Skeletal muscle cell (primary cell): ENCODE data around the gene PAPPA.

ENCODE experiments used
- DNase-seq: peaks from one replicate; pipeline ENCODE4 v3.0.0-alpha.2; 2010; ENCODE audit warnings: low read depth
- H3K4me3 ChIP-seq: 2 replicates; pipeline ENCODE4 v1.5.1; 2011; ENCODE audit warnings: low read depth, mild to moderate bottlenecking, control low read depth, low read length, moderate library complexity

Gene PAPPA

DNA sequence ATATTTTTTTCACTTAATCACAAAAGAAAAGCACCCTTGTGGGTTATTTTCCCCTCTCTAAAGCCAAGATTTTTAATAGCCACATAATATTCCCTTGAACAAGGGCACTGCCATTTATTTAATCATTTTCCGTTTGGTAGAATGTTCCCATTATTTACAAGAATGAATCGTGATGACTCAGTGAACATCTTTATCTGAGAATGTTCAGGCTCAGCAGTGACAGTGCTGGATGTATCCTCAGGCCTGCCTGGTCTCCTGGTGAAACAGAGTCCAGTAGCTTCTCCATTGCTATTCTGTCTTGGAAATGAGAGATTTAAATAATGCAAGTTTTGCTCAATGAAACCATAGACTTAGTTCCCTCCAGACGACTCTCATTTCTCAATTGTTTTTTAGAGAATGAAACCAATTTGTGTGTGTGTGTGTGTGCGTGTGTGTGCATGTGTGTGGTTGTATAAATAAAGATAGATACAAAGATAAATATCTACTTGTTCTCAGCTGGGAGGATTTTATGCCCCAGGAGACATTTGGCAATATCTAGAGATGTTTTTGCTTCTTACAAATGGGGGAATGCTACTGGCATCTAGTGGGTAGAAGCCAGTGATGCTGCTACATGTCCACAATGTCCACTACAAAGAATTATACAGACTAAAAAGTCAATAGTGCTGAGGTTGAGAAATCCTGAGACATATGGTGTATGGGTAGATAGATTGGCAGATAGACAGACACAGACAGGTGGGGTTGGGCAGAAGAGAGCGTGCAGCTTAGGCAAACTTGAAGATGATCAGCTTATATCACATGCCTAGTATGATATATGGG, 55.0 kb downstream of the PAPPA start:
- DNase-seq, result peak; percentile 67
- no peak overlapping the region for H3K4me3 ChIP-seq

DNA sequence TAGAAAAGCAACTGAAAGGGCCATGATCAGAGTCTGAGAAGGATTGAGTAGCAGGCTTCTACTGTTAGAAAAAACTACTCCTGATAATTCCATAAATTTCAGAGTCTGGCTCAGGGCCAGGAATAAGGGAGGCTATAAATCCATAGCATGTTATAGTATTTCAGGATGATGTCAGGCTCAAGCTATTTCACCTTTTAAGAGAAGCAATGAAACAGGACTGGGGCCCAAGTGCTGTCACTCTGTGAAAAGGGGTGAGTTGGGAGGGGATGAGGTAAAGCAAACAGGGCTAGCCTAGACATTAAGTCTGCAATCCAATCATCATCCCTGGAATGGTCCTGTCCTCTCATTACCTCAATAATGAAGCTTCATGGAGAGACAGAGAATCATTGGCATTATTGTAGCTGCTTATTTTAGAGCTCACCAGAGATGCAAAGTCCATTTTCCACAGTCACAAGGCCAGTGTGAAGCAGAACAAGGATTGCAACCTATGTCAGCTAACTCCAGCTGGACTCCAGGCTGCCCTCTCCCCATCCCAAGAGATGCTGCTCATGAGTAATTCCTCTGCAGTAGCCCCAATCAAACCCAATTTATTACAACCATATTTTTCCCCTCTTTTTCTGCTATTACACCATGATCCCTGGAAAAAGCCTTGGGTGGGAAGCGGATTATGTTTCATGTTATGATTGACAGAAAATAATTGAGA, 56.0 kb downstream of the PAPPA start:
- no peak for DNase-seq
- H3K4me3 ChIP-seq, result no peak overlapping the region

GRCh38 chr9:116212986-116213692, 59.5 kb downstream of the PAPPA start:
- no peak for DNase-seq
- H3K4me3 ChIP-seq, result no peak overlapping the region

- H3K4me3 ChIP-seq, result no peak overlapping the region
These were observed 60.1 kb downstream of the PAPPA start for GRCh38 chr9:116213693-116214047.

DNA sequence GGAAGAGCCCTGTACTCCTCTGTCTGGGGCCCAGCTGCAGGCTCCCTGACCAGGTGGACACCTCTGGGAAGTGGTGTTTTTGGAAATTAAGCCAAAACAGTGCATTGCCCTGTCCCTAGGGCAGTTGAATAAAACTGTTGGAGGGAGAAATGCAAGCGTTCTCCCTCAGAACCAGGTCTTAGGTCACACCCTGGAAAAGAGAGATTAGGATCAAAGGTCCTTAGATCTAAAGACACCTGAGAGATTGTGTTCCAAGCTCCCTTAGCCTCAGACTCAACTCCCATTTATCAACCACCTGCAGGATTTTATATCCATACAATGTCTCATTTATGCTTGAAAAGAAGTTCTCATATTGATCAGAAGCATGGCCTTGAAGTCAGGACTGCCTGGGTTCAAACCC, 64.8 kb downstream of the PAPPA start:
- DNase-seq, result no peak
- H3K4me3 ChIP-seq, result no peak overlapping the region

More at GRCh38 chr9:116213693-116214047, 60.1 kb downstream of the PAPPA start:
- no peak for DNase-seq

DNA sequence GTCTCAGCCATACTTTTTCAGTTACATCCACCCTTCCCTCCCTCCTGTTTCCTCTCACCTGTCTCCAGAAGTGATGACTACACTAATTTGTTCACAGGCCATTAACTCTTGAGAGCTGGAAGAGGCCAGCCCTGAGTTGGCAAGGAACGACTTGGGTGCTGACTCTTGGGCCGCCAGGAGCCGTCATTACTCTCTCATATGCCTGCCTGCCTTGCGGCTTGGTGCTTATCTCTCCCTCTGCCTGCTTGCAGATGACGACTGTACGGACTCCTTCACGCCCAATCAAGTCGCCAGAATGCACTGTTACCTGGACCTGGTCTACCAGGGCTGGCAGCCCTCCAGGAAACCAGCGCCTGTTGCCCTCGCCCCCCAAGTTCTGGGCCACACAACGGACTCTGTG, 66.1 kb downstream of the PAPPA start:
- H3K4me3 ChIP-seq, result no peak overlapping the region
- DNase-seq, result no peak

GRCh38 chr9:116223926-116224325, 70.3 kb downstream of the PAPPA start:
- no peak for DNase-seq
- H3K4me3 ChIP-seq, result no peak overlapping the region

DNA sequence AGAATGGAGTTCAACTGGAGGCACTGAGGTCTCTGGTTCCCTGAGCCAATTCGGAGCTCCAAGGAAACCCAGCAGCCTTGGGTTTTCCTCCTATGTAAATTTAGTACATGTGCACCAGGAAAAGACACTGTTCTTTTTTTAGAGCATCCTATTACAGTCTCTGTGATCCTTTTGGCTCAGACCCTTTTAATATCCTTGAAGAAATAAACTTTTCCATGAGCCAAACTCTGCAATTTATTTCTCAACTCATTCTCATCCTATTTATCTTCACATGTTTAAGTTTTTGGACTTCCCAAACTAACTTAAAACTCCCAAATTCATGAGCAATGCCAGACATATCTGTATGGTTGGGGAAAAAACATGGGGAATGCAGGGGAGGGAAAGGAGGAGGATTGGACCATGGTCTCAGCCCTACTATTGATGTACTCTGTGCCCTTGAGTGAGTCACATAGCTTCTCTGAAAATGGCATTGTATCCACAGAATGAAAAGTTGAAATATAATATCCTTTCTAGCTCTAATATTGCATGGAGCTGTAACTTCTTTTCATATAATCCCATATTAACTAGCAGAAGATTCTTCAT, 76.6 kb downstream of the PAPPA start:
- no peak overlapping the region for H3K4me3 ChIP-seq
- DNase-seq, result no peak

GRCh38 chr9:116232424-116233159, 79.0 kb downstream of the PAPPA start:
- H3K4me3 ChIP-seq, result no peak overlapping the region
- DNase-seq, result no peak

DNA sequence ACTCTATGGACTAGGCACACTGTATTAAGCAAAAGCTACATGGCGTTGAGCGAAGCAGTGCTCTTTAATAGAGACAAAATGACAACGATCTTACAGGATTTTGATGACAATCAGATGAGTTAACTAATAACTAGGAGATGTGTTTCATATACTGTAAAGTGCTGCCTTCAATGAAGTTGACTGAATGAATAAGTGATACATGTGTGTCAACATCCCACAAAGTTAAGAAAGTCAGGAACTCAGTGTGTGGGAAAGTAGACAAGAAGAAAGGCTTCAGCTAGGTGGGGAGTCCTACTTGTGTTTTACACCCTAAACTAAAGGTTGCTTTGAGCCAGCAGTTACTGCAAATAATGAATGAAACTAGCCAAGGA, 79.6 kb downstream of the PAPPA start:
- no peak for DNase-seq
- H3K4me3 ChIP-seq, result no peak overlapping the region

DNA sequence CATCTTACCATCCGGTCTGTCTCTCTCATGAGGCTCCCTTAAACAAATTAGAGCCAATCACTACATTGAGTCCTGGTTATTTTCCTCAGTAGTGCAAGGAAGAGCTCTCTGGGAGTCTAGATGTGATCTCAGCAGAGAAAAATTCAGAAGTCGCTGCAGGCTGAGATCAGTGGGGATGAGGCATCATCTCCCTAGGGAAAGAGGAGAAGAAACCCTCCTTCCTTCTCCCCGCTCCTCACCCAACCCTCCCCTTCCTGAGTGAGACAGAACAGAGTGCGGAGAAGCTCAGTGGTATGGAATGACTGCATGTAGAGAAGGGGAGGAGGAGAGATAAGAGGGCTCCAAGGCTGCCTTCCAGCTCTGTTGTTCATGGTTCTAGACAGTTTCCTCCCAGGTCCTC, 80.5 kb downstream of the PAPPA start:
- no peak overlapping the region for H3K4me3 ChIP-seq
- DNase-seq, result peak; percentile 96

DNA sequence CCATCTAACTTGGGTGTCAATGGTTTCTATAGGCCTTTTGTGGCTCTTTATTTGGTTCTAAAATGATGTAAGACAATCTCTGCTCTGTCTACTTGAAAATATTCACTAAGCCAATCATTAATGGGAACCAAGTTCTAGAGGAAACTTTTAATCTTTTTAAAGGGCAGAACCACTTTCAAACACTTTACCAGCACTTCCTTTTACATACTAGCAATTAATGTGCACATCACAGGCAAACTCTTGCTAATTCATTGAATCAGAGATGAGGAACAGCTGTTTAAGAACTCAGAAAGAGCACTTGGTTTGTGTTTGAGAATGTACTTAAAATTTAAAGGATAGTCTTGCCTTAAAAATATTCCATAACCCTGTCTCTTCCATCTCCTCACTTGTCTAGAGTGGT, 83.4 kb downstream of the PAPPA start:
- no peak for DNase-seq
- no peak overlapping the region for H3K4me3 ChIP-seq

GRCh38 chr9:116237456-116237855, 83.9 kb downstream of the PAPPA start:
- DNase-seq, result no peak
- no peak overlapping the region for H3K4me3 ChIP-seq

- peak; percentile 64 for DNase-seq
- H3K4me3 ChIP-seq, result no peak overlapping the region
These were observed 84.6 kb downstream of the PAPPA start for GRCh38 chr9:116238225-116238624.

DNA sequence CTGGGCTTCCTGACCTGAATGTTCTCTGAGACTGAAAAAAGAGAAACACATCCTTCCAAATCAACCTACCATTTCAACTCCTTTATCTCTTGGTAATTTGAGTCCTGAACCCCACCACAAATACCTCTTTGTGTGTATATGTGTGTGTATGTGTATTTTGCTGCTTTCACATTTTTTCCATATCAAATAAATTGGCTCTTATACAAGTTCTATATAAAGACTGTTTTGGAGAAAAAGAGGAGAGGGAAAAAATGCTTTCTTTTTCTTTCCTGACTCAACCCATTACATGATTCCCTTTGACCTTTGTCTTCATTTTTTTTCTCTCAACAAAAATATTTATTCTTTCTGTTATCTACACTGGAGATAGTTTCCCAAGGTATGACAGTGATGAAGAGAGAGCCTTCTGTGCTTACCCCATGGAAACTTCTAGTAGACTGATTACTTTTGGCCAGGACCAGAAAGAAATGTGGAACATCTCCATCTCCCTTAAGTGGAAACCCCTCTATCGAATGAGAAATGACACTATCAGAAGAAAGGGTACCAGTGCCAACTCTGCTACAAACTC, 85.3 kb downstream of the PAPPA start:
- H3K4me3 ChIP-seq, result no peak overlapping the region
- DNase-seq, result no peak

- no peak overlapping the region for H3K4me3 ChIP-seq
These were observed 90.1 kb downstream of the PAPPA start for GRCh38 chr9:116243708-116244107.

DNA sequence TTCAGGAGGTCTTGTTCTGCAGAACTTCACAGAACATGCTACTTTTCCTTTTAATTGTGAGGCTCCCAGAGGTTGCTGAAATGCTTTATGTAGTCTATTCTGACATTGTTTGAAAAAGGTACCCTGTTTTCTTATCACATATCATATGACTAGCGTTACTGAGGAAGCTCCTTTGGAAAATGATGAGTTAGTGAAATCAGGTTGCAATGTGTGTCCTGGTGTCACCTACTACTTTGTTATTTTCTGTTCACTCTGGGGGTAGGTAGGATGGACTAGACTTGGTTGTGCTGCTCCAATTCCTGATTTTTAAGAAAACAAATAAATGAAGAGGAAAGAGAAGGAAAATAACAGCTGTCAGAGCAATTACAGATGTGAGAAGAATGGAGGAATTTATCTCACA, 93.7 kb downstream of the PAPPA start:
- no peak overlapping the region for H3K4me3 ChIP-seq
- DNase-seq, result no peak

More at GRCh38 chr9:116243708-116244107, 90.1 kb downstream of the PAPPA start:
- no peak for DNase-seq

- no peak overlapping the region for H3K4me3 ChIP-seq
- DNase-seq, result no peak
These were observed 94.3 kb downstream of the PAPPA start for GRCh38 chr9:116247791-116248374.

GRCh38 chr9:116250891-116251290, 97.3 kb downstream of the PAPPA start:
- no peak for DNase-seq
- no peak overlapping the region for H3K4me3 ChIP-seq
